HepG2 (cell line): ENCODE results near the gene STAT5A. TPM values are rescaled to one million over a fixed set of nuclear protein-coding genes. Genes with fewer than 3 reads are reported as not detected.

Experiments used
- ATAD3A ChIP-seq: sonication (generic); formaldehyde crosslinking; IDR thresholded peaks from 2 replicates; pipeline ENCODE4 v1.4.0; 2020; ENCODE audit warnings: missing genetic modification reagents
- CENPT ChIP-seq: sonication (generic); formaldehyde crosslinking; IDR thresholded peaks from 2 replicates; pipeline ENCODE4 v1.8.0; 2022; ENCODE audit warnings: low read depth, mild to moderate bottlenecking, moderate library complexity, missing genetic modification reagents
- DNMT1 ChIP-seq: sonication (generic); formaldehyde crosslinking; IDR thresholded peaks from 2 replicates; pipeline ENCODE4 v1.5.1; 2020; ENCODE audit warnings: mild to moderate bottlenecking, missing genetic modification reagents
- DR1 ChIP-seq: sonication (generic); formaldehyde crosslinking; IDR thresholded peaks from 2 replicates; pipeline ENCODE4 v1.8.0; 2021; ENCODE audit warnings: mild to moderate bottlenecking, missing genetic modification reagents, inconsistent platforms
- HOXA7 ChIP-seq: sonication (generic); formaldehyde crosslinking; IDR thresholded peaks from 2 replicates; pipeline ENCODE4 v1.8.1; 2022; ENCODE audit warnings: mild to moderate bottlenecking, missing genetic modification reagents, moderate library complexity
- KLF6 ChIP-seq: IDR thresholded peaks from 2 replicates; pipeline ENCODE4 v1.8.0; 2016; ENCODE audit warnings: missing biosample characterization, missing genetic modification reagents
- MYC ChIP-seq: sonication (generic); formaldehyde crosslinking; IDR thresholded peaks from 2 replicates; pipeline ENCODE4 v1.9.0; 2021; ENCODE audit warnings: missing genetic modification reagents, borderline replicate concordance
- PAF1 ChIP-seq: IDR thresholded peaks from 2 replicates; pipeline ENCODE4 v1.6.1; 2016; ENCODE audit warnings: missing genetic modification reagents, missing compliant biosample characterization
- RELA ChIP-seq: sonication (generic); formaldehyde crosslinking; IDR thresholded peaks from 2 replicates; pipeline ENCODE4 v1.4.0; 2020; ENCODE audit warnings: missing genetic modification reagents
- RORA ChIP-seq: sonication (generic); formaldehyde crosslinking; IDR thresholded peaks from 2 replicates; pipeline ENCODE4 v1.5.0; 2020; ENCODE audit warnings: mild to moderate bottlenecking, missing genetic modification reagents, moderate library complexity
- XRCC5 ChIP-seq: fragments of 200-400 bp; formaldehyde crosslinking; optimal IDR thresholded peaks from 2 replicates; pipeline ENCODE3; 2017; ENCODE audit warnings: mild to moderate bottlenecking, low read length
- ZFAT ChIP-seq: sonication (generic); formaldehyde crosslinking; conservative IDR thresholded peaks from 2 replicates; pipeline ENCODE4 v1.8.1; 2023; ENCODE audit warnings: missing genetic modification reagents, inconsistent platforms
- ZFP36L1 ChIP-seq: sonication (generic); formaldehyde crosslinking; IDR thresholded peaks from 2 replicates; pipeline ENCODE4 v1.8.0; 2022; ENCODE audit warnings: mild to moderate bottlenecking, missing genetic modification reagents, moderate library complexity
- ZNF383 ChIP-seq: sonication (generic); formaldehyde crosslinking; IDR thresholded peaks from 2 replicates; pipeline ENCODE4 v1.4.0; 2020; ENCODE audit warnings: missing genetic modification reagents, mild to moderate bottlenecking, borderline replicate concordance
- ZNF547 ChIP-seq: sonication (generic); formaldehyde crosslinking; IDR thresholded peaks from 2 replicates; pipeline ENCODE4 v1.5.1; 2020; ENCODE audit warnings: mild to moderate bottlenecking, missing genetic modification reagents
- ZNF567 ChIP-seq: sonication (generic); formaldehyde crosslinking; IDR thresholded peaks from 2 replicates; pipeline ENCODE4 v1.8.1; 2023; ENCODE audit warnings: mild to moderate bottlenecking, missing genetic modification reagents, borderline replicate concordance
- ZNF781 ChIP-seq: sonication (generic); formaldehyde crosslinking; IDR thresholded peaks from 2 replicates; pipeline ENCODE4 v1.5.1; 2020; ENCODE audit warnings: borderline replicate concordance, mild to moderate bottlenecking, missing genetic modification reagents; ENCODE audit errors: not compliant biosample characterization
- ZNF782 ChIP-seq: sonication (generic); formaldehyde crosslinking; IDR thresholded peaks from 2 replicates; pipeline ENCODE4 v1.4.0; 2020; ENCODE audit warnings: missing genetic modification reagents, mild to moderate bottlenecking, borderline replicate concordance
- ZSCAN20 ChIP-seq: sonication (generic); formaldehyde crosslinking; IDR thresholded peaks from 2 replicates; pipeline ENCODE4 v1.4.0; 2020; ENCODE audit warnings: missing genetic modification reagents, mild to moderate bottlenecking, borderline replicate concordance
- ZSCAN25 ChIP-seq: sonication (generic); formaldehyde crosslinking; IDR thresholded peaks from 2 replicates; pipeline ENCODE4 v1.8.0; 2022; ENCODE audit warnings: mild to moderate bottlenecking, missing genetic modification reagents
- ZSCAN30 ChIP-seq: sonication (generic); formaldehyde crosslinking; IDR thresholded peaks from 2 replicates; pipeline ENCODE4 v1.5.0; 2020; ENCODE audit warnings: mild to moderate bottlenecking, missing genetic modification reagents
- polyA plus RNA-seq, 8 experiments: library from polyadenylated mRNA; depleted of rRNA in 3 of 8; stranded (reverse) in 7 of 8; unstranded in 1 of 8; fragments of >200 nt; fragmentation: Illumina TruSeq in 4 of 8; extraction: Trizol in 4 of 8; gene quantifications; 2 replicates each; pipeline versions ENCODE4 v1.2.1 to v1.2.3, GENCODE V29; 2011 to 2016; ENCODE audit warnings: low read depth in 4 of 8, missing spikeins in 1 of 8, mixed read lengths in 1 of 8; ENCODE audit not compliant: insufficient read depth in 1 of 8
- total RNA-seq, 5 experiments: library from RNA; depleted of rRNA; stranded (reverse); fragments of >200 nt; fragmentation: Illumina TruSeq; extraction: Trizol; gene quantifications; 2 replicates each; pipeline ENCODE4 v1.2.3, GENCODE V29; 2016; ENCODE audit warnings: low read depth in 1 of 5
- TF ChIP-seq, protein P1 (sequence below): sonication (generic); formaldehyde crosslinking; IDR thresholded peaks from 2 replicates; pipeline ENCODE4 v1.5.0; 2020; ENCODE audit warnings: missing genetic modification reagents
- TF ChIP-seq, protein P2 (sequence below): sonication (generic); formaldehyde crosslinking; IDR thresholded peaks from 2 replicates; pipeline ENCODE4 v1.9.0; 2021; ENCODE audit warnings: missing genetic modification reagents, borderline replicate concordance
- TF ChIP-seq, protein P3 (sequence below): sonication (generic); formaldehyde crosslinking; IDR thresholded peaks from 2 replicates; pipeline ENCODE4 v1.4.0; 2020; ENCODE audit warnings: missing genetic modification reagents, borderline replicate concordance
- TF ChIP-seq, protein P4 (sequence below): sonication (generic); formaldehyde crosslinking; IDR thresholded peaks from 2 replicates; pipeline ENCODE4 v1.4.0; 2020; ENCODE audit warnings: mild to moderate bottlenecking, missing genetic modification reagents

The STAT5A gene
- total and polyA plus RNA-seq, 2 of the 13 experiments (the other 11 are each of a cell fraction or from before 2014, with no cell fraction given): 1.4 to 4.1 TPM

DNA sequence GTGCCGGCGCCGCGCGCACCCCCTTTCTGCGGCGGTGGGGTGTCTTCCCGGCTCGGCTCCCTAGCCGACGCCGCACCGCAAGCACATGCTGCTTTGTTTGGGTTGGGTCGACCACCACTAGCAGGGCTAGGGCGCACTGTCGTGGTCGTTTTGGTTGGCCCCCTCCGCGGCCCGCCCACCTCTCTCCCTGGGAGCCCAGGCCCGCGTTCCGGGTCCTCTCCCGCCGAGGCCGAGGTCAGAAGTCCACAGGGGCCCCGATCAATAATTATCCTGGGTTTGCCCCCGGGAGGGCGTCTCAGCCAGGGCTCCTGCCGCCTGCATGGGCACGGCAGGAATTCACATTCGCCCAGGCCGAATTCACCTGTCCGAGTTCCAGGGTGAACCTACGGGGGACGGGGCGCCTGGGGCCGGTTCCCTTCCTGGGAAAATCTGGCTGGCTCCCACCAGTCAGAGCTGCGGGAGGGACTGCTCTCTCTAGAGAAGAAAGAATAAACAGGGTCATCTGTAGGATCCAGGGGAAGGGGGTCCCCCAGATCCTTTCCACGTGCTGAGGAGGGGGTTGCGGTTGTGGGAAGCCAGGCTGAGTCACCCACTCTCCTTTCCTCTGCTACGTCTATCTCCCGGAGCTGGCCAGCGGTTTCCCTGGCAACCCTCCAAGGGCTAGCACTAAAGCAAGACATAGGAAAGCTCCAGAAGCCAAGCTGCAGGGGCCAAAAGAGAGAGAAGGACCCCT is 11.5 kb upstream of the STAT5A start (continued):
- TF ChIP-seq ZNF782 (peak; percentile 87), MYC (peak; percentile 83), ZNF781 (CRISPR knock-in tag) (no peak), ZNF567 (CRISPR knock-in tag) (no peak), RELA (CRISPR knock-in tag) (no peak), ZSCAN25 (CRISPR knock-in tag) (peak; percentile 90), ZSCAN30 (no peak), HOXA7 (CRISPR knock-in tag) (no peak), DR1 (CRISPR knock-in tag) (peak; percentile 58; the same call in 1 of the 2 replicates), ZNF547 (peak; percentile 67; the same call in 1 of the 2 replicates), ATAD3A (CRISPR knock-in tag) (peak; percentile 26; the same call in 1 of the 2 replicates), XRCC5 (peak; percentile 62), ZNF383 (CRISPR knock-in tag) (peak; percentile 88; the same call in 1 of the 2 replicates), DNMT1 (CRISPR knock-in tag) (peak; percentile 83; the same call in 1 of the 2 replicates), ZFAT (CRISPR knock-in tag) (no peak), PAF1 (CRISPR knock-in tag) (no peak), CENPT (CRISPR knock-in tag) (no peak), KLF6 (CRISPR knock-in tag) (0 out of 2 replicates have a peak, but pooled peaks have one; percentile 51), ZFP36L1 (peak; percentile 65), ZSCAN20 (no peak; the same call in 1 of the 2 replicates), RORA (CRISPR knock-in tag) (peak; percentile 57; the same call in 1 of the 2 replicates)
- TF ChIP-seq, protein P1, sequence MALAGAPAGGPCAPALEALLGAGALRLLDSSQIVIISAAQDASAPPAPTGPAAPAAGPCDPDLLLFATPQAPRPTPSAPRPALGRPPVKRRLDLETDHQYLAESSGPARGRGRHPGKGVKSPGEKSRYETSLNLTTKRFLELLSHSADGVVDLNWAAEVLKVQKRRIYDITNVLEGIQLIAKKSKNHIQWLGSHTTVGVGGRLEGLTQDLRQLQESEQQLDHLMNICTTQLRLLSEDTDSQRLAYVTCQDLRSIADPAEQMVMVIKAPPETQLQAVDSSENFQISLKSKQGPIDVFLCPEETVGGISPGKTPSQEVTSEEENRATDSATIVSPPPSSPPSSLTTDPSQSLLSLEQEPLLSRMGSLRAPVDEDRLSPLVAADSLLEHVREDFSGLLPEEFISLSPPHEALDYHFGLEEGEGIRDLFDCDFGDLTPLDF (CRISPR knock-in tag): peak; percentile 98
- TF ChIP-seq, protein P2, sequence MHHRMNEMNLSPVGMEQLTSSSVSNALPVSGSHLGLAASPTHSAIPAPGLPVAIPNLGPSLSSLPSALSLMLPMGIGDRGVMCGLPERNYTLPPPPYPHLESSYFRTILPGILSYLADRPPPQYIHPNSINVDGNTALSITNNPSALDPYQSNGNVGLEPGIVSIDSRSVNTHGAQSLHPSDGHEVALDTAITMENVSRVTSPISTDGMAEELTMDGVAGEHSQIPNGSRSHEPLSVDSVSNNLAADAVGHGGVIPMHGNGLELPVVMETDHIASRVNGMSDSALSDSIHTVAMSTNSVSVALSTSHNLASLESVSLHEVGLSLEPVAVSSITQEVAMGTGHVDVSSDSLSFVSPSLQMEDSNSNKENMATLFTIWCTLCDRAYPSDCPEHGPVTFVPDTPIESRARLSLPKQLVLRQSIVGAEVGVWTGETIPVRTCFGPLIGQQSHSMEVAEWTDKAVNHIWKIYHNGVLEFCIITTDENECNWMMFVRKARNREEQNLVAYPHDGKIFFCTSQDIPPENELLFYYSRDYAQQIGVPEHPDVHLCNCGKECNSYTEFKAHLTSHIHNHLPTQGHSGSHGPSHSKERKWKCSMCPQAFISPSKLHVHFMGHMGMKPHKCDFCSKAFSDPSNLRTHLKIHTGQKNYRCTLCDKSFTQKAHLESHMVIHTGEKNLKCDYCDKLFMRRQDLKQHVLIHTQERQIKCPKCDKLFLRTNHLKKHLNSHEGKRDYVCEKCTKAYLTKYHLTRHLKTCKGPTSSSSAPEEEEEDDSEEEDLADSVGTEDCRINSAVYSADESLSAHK: 0 out of 2 replicates have a peak, but pooled peaks have one; percentile 24
- TF ChIP-seq, protein P3, sequence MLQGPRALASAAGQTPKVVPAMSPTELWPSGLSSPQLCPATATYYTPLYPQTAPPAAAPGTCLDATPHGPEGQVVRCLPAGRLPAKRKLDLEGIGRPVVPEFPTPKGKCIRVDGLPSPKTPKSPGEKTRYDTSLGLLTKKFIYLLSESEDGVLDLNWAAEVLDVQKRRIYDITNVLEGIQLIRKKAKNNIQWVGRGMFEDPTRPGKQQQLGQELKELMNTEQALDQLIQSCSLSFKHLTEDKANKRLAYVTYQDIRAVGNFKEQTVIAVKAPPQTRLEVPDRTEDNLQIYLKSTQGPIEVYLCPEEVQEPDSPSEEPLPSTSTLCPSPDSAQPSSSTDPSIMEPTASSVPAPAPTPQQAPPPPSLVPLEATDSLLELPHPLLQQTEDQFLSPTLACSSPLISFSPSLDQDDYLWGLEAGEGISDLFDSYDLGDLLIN (CRISPR knock-in tag): peak; percentile 97; the same call in 1 of the 2 replicates
- TF ChIP-seq, protein P4, sequence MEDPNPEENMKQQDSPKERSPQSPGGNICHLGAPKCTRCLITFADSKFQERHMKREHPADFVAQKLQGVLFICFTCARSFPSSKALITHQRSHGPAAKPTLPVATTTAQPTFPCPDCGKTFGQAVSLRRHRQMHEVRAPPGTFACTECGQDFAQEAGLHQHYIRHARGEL: no peak; the same call in 1 of the 2 replicates
